SK-N-SH treated with all-trans-retinoic acid at 6 μM for 48 hours (cell line): ENCODE results near the gene LSR.
"Not testable (repeated sequence)": the region's sequence is repeated elsewhere in the genome, so short reads cannot be mapped to it uniquely, and the experiment has no call there.

Source experiments
- ARNTL ChIP-seq: fragments of 450-650 bp; formaldehyde crosslinking; IDR thresholded peaks from 2 replicates; pipeline ENCODE4 v1.5.0; 2020; ENCODE audit warnings: low read depth, mild to moderate bottlenecking, moderate library complexity, borderline replicate concordance
- CREB5 ChIP-seq: fragments of 250-450 bp; sonication (Bioruptor Pico); IDR thresholded peaks from 2 replicates; pipeline ENCODE4 v1.5.1; 2020; ENCODE audit warnings: low read depth, mild to moderate bottlenecking, moderate library complexity
- GLIS3 ChIP-seq: fragments of 250-450 bp; sonication (Bioruptor Pico); IDR thresholded peaks from 2 replicates; pipeline ENCODE4 v1.5.0; 2020; ENCODE audit warnings: mild to moderate bottlenecking, moderate library complexity
- ZC3H10 ChIP-seq: fragments of 250-450 bp; sonication (Bioruptor Pico); IDR thresholded peaks from 2 replicates; pipeline ENCODE4 v1.5.1; 2021; ENCODE audit warnings: mild to moderate bottlenecking, moderate library complexity
- ZFP3 ChIP-seq: fragments of 250-450 bp; sonication (Bioruptor Pico); IDR thresholded peaks from 2 replicates; pipeline ENCODE4 v1.5.0; 2020; ENCODE audit warnings: mild to moderate bottlenecking, moderate library complexity

DNA sequence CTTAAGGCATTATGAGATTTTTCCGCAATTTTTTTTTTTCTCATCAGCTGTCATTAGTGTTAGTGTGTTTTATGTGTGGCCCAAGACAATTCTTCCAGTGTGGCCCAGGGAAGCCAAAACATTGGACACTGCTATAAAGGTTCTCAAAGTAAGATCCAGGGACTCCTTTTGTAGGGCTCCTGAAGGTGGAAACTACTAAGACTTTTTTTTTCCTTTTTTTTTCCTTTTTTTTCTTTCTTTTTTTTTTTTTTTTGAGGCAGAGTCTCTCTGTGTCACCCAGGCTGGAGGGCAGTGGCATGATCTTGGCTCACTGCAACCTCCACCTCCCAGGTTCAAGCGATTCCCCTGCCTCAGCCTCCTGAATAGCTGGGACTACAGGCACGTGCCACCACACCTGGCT is 36.7 kb downstream of the LSR start:
- not testable (repeated sequence) for TF ChIP-seq ZC3H10; ARNTL (CRISPR knock-in tag); CREB5 (CRISPR knock-in tag); GLIS3; ZFP3 (CRISPR knock-in tag)
